Measurements from ENCODE around the gene AKAP11.
A peak's percentile ranks its signal among the peaks of the same experiment; 100 is the strongest.

AKAP11 gene

GRCh38 chr13:42348576-42348975 is 76.6 kb downstream of the AKAP11 start:
- DNase-seq, result no peak

GRCh38 chr13:42350141-42350540 is 78.2 kb downstream of the AKAP11 start:
- DNase-seq, result no peak

- peak; percentile 49 for DNase-seq
These were observed 82.5 kb downstream of the AKAP11 start for GRCh38 chr13:42354241-42355091.

GRCh38 chr13:42355092-42355485 is 83.1 kb downstream of the AKAP11 start:
- DNase-seq, result no peak

- no peak for DNase-seq
These were observed 83.7 kb downstream of the AKAP11 start for GRCh38 chr13:42355491-42356183.

- no peak for DNase-seq
These were observed 84.2 kb downstream of the AKAP11 start for GRCh38 chr13:42356184-42356575.

GRCh38 chr13:42360046-42360574 is 88.2 kb downstream of the AKAP11 start:
- no peak for DNase-seq

- no peak for DNase-seq
These were observed 89.7 kb downstream of the AKAP11 start for GRCh38 chr13:42361701-42362100.

- peak; percentile 17 for DNase-seq
These were observed 92.1 kb downstream of the AKAP11 start for GRCh38 chr13:42363941-42364612.

GRCh38 chr13:42364613-42365000 is 92.7 kb downstream of the AKAP11 start:
- DNase-seq, result peak; percentile 4

GRCh38 chr13:42367831-42368230 is 95.9 kb downstream of the AKAP11 start:
- peak; percentile 22 for DNase-seq

GRCh38 chr13:42369071-42369797 is 97.3 kb downstream of the AKAP11 start:
- no peak for DNase-seq

- no peak for DNase-seq
These were observed 98.3 kb downstream of the AKAP11 start for GRCh38 chr13:42370229-42370628.

Data from fibroblast of skin of right quadriceps (primary cell).